ENCODE data around the gene RBPJ. TPM values are rescaled to one million over a fixed set of nuclear protein-coding genes. Genes with fewer than 3 reads are reported as not detected.

Gene RBPJ
- total RNA-seq, 1 donor from 2014 or later = 83.5 TPM

- Mint-ChIP-seq H3K4me1 (no peaks in the 10 kb centered on the region), H3K9me3 (no peaks in the 10 kb centered on the region), H3K4me3 (no peak overlapping the region), H3K27me3 (ENCODE audit: low read depth) (no peaks in the 10 kb centered on the region), H3K36me3 (no peaks in the 10 kb centered on the region), H3K27ac (no peak overlapping the region)
- no peak for TF ChIP-seq CTCF (IDR thresholded peaks at IDR 0.05; ENCODE audit: unreplicated experiment)
- no peak for DNase-seq (ENCODE audit: low spot score in 2 of 2, unreplicated experiment in 2 of 2)
Measured at GRCh38 chr4:26289401-26289800, 31.4 kb upstream of the RBPJ start.

- Mint-ChIP-seq H3K9me3 (no peaks in the 10 kb centered on the region), H3K27ac (no peak overlapping the region), H3K36me3 (no peaks in the 10 kb centered on the region), H3K4me3 (no peak overlapping the region), H3K27me3 (ENCODE audit: low read depth) (no peaks in the 10 kb centered on the region), H3K4me1 (no peaks in the 10 kb centered on the region)
- no peak for DNase-seq (ENCODE audit: low spot score in 2 of 2, unreplicated experiment in 2 of 2)
- TF ChIP-seq CTCF (IDR thresholded peaks at IDR 0.05; ENCODE audit: unreplicated experiment) = no peak
Measured at GRCh38 chr4:26290321-26290720, 30.5 kb upstream of the RBPJ start.

- Mint-ChIP-seq H3K27me3 (ENCODE audit: low read depth) (no peaks in the 10 kb centered on the region), H3K9me3 (no peaks in the 10 kb centered on the region), H3K27ac (no peak overlapping the region), H3K36me3 (no peaks in the 10 kb centered on the region), H3K4me1 (peaks cover 19% of the 10 kb centered on the region), H3K4me3 (no peak overlapping the region)
- TF ChIP-seq CTCF (IDR thresholded peaks at IDR 0.05; ENCODE audit: unreplicated experiment) = no peak
- DNase-seq (ENCODE audit: low spot score in 2 of 2, unreplicated experiment in 2 of 2) = no peak
Measured at GRCh38 chr4:26294904-26295303, 25.9 kb upstream of the RBPJ start.

- no peaks in the 10 kb centered on the region for H3K9me3 Mint-ChIP-seq
- H3K27me3 Mint-ChIP-seq (ENCODE audit: low read depth) = no peaks in the 10 kb centered on the region
- DNase-seq (ENCODE audit: low spot score in 2 of 2, unreplicated experiment in 2 of 2) = no peak
- no peaks in the 10 kb centered on the region for H3K36me3 Mint-ChIP-seq
- H3K4me3 Mint-ChIP-seq = no peak overlapping the region
- H3K27ac Mint-ChIP-seq = no peak overlapping the region
- peaks cover 30% of the 10 kb centered on the region for H3K4me1 Mint-ChIP-seq
- no peak for TF ChIP-seq CTCF (IDR thresholded peaks at IDR 0.05; ENCODE audit: unreplicated experiment)
Measured at GRCh38 chr4:26296021-26296420, 24.8 kb upstream of the RBPJ start.

- Mint-ChIP-seq H3K4me1 (peaks cover 30% of the 10 kb centered on the region), H3K9me3 (no peaks in the 10 kb centered on the region), H3K36me3 (no peaks in the 10 kb centered on the region), H3K27ac (no peak overlapping the region), H3K4me3 (no peak overlapping the region), H3K27me3 (ENCODE audit: low read depth) (no peaks in the 10 kb centered on the region)
- DNase-seq (ENCODE audit: low spot score in 2 of 2, unreplicated experiment in 2 of 2) = no peak
- no peak for TF ChIP-seq CTCF (IDR thresholded peaks at IDR 0.05; ENCODE audit: unreplicated experiment)
Measured at GRCh38 chr4:26296514-26296913, 24.3 kb upstream of the RBPJ start.

GRCh38 chr4:26297219-26297618 lies 23.6 kb upstream of the RBPJ start:
- Mint-ChIP-seq H3K27me3 (ENCODE audit: low read depth) (no peaks in the 10 kb centered on the region), H3K27ac (no peak overlapping the region), H3K4me3 (no peak overlapping the region), H3K4me1 (peaks cover 30% of the 10 kb centered on the region), H3K9me3 (no peaks in the 10 kb centered on the region), H3K36me3 (no peaks in the 10 kb centered on the region)
- no peak for TF ChIP-seq CTCF (IDR thresholded peaks at IDR 0.05; ENCODE audit: unreplicated experiment)
- DNase-seq (ENCODE audit: low spot score in 2 of 2, unreplicated experiment in 2 of 2) = no peak

Measured in mesothelial cell of epicardium (in vitro differentiated cells).